MM.1S (cell line): Measurements from ENCODE around the gene MED27.

ENCODE experiments used
- DNase-seq: peaks from one replicate; pipeline ENCODE4 v3.0.0-alpha.2; 2015
- H2AFZ ChIP-seq: fragments of 300-600 bp; sonication (generic); 2 replicates; pipeline ENCODE4 v1.6.0; 2016; ENCODE audit warnings: antibody characterized with exemption, low read length
- H3F3A ChIP-seq: fragments of 300-600 bp; sonication (generic); 2 replicates; pipeline ENCODE4 v1.6.1; 2016; ENCODE audit warnings: mild to moderate bottlenecking, antibody characterized with exemption, low read length, moderate library complexity, mixed read lengths; ENCODE audit not compliant: insufficient read depth
- H3K27ac ChIP-seq: fragments of 300-600 bp; sonication (generic); 2 replicates; pipeline ENCODE4 v1.5.1; 2016; ENCODE audit warnings: mild to moderate bottlenecking, low read length
- H3K27me3 ChIP-seq: fragments of 300-600 bp; sonication (generic); replicated peaks from 2 replicates; pipeline ENCODE4 v1.6.0; 2016; ENCODE audit warnings: low read length; ENCODE audit not compliant: insufficient read depth
- H3K36me3 ChIP-seq: fragments of 300-600 bp; sonication (generic); replicated peaks from 2 replicates; pipeline ENCODE4 v1.6.1; 2016; ENCODE audit warnings: mild to moderate bottlenecking, low read length, mixed read lengths; ENCODE audit not compliant: insufficient read depth
- H3K4me1 ChIP-seq: fragments of 300-600 bp; sonication (generic); 2 replicates; pipeline ENCODE4 v1.6.1; 2016; ENCODE audit warnings: low read length, mixed read lengths
- H3K4me2 ChIP-seq: fragments of 300-600 bp; sonication (generic); 2 replicates; pipeline ENCODE4 v1.6.0; 2016; ENCODE audit warnings: low read depth, low read length
- H3K4me3 ChIP-seq: fragments of 300-600 bp; sonication (generic); 2 replicates; pipeline ENCODE4 v1.5.1; 2016; ENCODE audit warnings: low read length, mixed read lengths
- H3K79me2 ChIP-seq: fragments of 300-600 bp; sonication (generic); 2 replicates; pipeline ENCODE4 v1.6.1; 2016; ENCODE audit warnings: mixed run types, low read length, mixed read lengths
- H3K9ac ChIP-seq: fragments of 300-600 bp; sonication (generic); 2 replicates; pipeline ENCODE4 v1.6.1; 2016; ENCODE audit warnings: low read length, mixed read lengths
- H3K9me2 ChIP-seq: fragments of 300-600 bp; sonication (generic); replicated peaks from 2 replicates; pipeline ENCODE4 v1.6.1; 2016; ENCODE audit warnings: mild to moderate bottlenecking, low read length, mixed read lengths; ENCODE audit not compliant: insufficient read depth
- H3K9me3 ChIP-seq: fragments of 300-600 bp; sonication (generic); replicated peaks from 2 replicates; pipeline ENCODE4 v1.6.1; 2016; ENCODE audit warnings: mild to moderate bottlenecking, low read length, mixed read lengths; ENCODE audit not compliant: insufficient read depth
- H4K20me1 ChIP-seq: fragments of 300-600 bp; sonication (generic); 2 replicates; pipeline ENCODE4 v1.6.1; 2016; ENCODE audit warnings: mild to moderate bottlenecking, low read length, moderate library complexity, mixed read lengths; ENCODE audit not compliant: insufficient read depth
- CTCF ChIP-seq: fragments of 300-600 bp; sonication (generic); IDR thresholded peaks from 2 replicates; pipeline ENCODE4 v1.5.1; 2016; ENCODE audit warnings: antibody characterized with exemption, low read length, mixed read lengths
- EZH2 ChIP-seq: fragments of 300-600 bp; sonication (generic); optimal IDR thresholded peaks from 2 replicates; pipeline ENCODE3; 2017; ENCODE audit warnings: low read depth, mild to moderate bottlenecking, antibody characterized with exemption, low read length, mixed read lengths
- EZH2phosphoT487 ChIP-seq: fragments of 300-600 bp; sonication (generic); IDR thresholded peaks from 2 replicates; pipeline ENCODE4 v1.6.1; 2018; ENCODE audit warnings: antibody characterized with exemption, low read length

The MED27 gene

GRCh38 chr9:131951905-131952304, 127.8 kb downstream of the MED27 start:
- Histone ChIP-seq H3F3A (no peaks in the 10 kb centered on the region), H2AFZ (no peak overlapping the region), H3K4me1 (no peaks in the 10 kb centered on the region), H4K20me1 (no peaks in the 10 kb centered on the region), H3K27ac (no peak overlapping the region), H3K9me2 (no peaks in the 10 kb centered on the region), H3K4me2 (no peak overlapping the region), H3K27me3 (no peaks in the 10 kb centered on the region), H3K79me2 (no peaks in the 10 kb centered on the region), H3K9me3 (no peaks in the 10 kb centered on the region), H3K4me3 (no peak overlapping the region), H3K9ac (no peak overlapping the region), H3K36me3 (no peaks in the 10 kb centered on the region)
- DNase-seq = no peak
- TF ChIP-seq EZH2 (no peak), EZH2phosphoT487 (no peak), CTCF (no peak)

GRCh38 chr9:131951155-131951554, 128.5 kb downstream of the MED27 start:
- Histone ChIP-seq H3K9me2 (no peaks in the 10 kb centered on the region), H3K4me3 (no peak overlapping the region), H3K9ac (no peak overlapping the region), H3K4me2 (no peak overlapping the region), H3K27ac (no peak overlapping the region), H4K20me1 (no peaks in the 10 kb centered on the region), H3K36me3 (no peaks in the 10 kb centered on the region), H3K27me3 (no peaks in the 10 kb centered on the region), H3K9me3 (no peaks in the 10 kb centered on the region), H3K4me1 (no peaks in the 10 kb centered on the region), H3K79me2 (no peaks in the 10 kb centered on the region), H2AFZ (no peak overlapping the region), H3F3A (no peaks in the 10 kb centered on the region)
- TF ChIP-seq CTCF (no peak), EZH2phosphoT487 (no peak), EZH2 (no peak)
- DNase-seq = no peak

- no peak overlapping the region for H2AFZ ChIP-seq
- no peaks in the 10 kb centered on the region for H3F3A ChIP-seq
Observed at GRCh38 chr9:131950487-131950886, 129.2 kb downstream of the MED27 start.

More at GRCh38 chr9:131950487-131950886, 129.2 kb downstream of the MED27 start:
- TF ChIP-seq CTCF (no peak), EZH2phosphoT487 (no peak), EZH2 (no peak)
- Histone ChIP-seq H3K27ac (no peak overlapping the region), H4K20me1 (no peaks in the 10 kb centered on the region), H3K9ac (no peak overlapping the region), H3K4me2 (no peak overlapping the region), H3K36me3 (no peaks in the 10 kb centered on the region), H3K9me3 (no peaks in the 10 kb centered on the region), H3K9me2 (no peaks in the 10 kb centered on the region), H3K4me1 (no peaks in the 10 kb centered on the region), H3K27me3 (no peaks in the 10 kb centered on the region), H3K79me2 (no peaks in the 10 kb centered on the region), H3K4me3 (no peak overlapping the region)
- no peak for DNase-seq
